Upper lobe of left lung (tissue), 6 donors: ENCODE measurements around the gene UBE2L5. TPM values are rescaled to one million over a fixed set of nuclear protein-coding genes. Genes with fewer than 3 reads are reported as not detected.

Source experiments
- ATAC-seq, 2 donors: fragments of 200-7000 bp; cut with Tn5 transposase; one replicate each; pipeline ENCODE4 v1.9.1; 2022; ENCODE audit warnings: mild to moderate bottlenecking in 2 of 2, moderate library complexity in 2 of 2; ENCODE audit not compliant: low FRiP score in 2 of 2
- DNase-seq, 2 donors: peaks; one replicate each; pipeline ENCODE4 v3.0.0-alpha.2; 2019 to 2020
- H3K27ac ChIP-seq, 4 donors: fragments of 200-600 bp; sonication (generic); one replicate each; pipeline ENCODE4 v1.5.1; 2016 to 2019
- H3K27me3 ChIP-seq, 4 donors: fragments of 200-600 bp; sonication (generic); one replicate each; pipeline ENCODE4 v1.5.1; 2017 to 2019
- H3K36me3 ChIP-seq, 4 donors: fragments of 200-600 bp; sonication (generic); one replicate each; pipeline ENCODE4 v1.5.1; 2016 to 2019
- H3K4me1 ChIP-seq, 4 donors: fragments of 200-600 bp; sonication (generic); one replicate each; pipeline ENCODE4 v1.5.1; 2018 to 2019
- H3K4me3 ChIP-seq, 4 donors: fragments of 200-600 bp; sonication (generic); one replicate each; pipeline ENCODE4 v1.5.1; 2017 to 2019; ENCODE audit warnings: mild to moderate bottlenecking in 2 of 4, moderate library complexity in 1 of 4
- H3K9me3 ChIP-seq, 4 donors: fragments of 200-600 bp; sonication (generic); one replicate each; pipeline ENCODE4 v1.5.1; 2018 to 2019
- EP300 ChIP-seq, 4 donors: sonication (generic); formaldehyde crosslinking; IDR thresholded peaks; one replicate each; pipeline ENCODE4 v1.5.1; 2017; ENCODE audit warnings: antibody characterized with exemption in 4 of 4, control low read depth in 2 of 4
- POLR2A ChIP-seq, 4 donors: fragments of 450-650 bp; IDR thresholded peaks; one replicate each; pipeline ENCODE4 v1.5.1; 2016 to 2017; ENCODE audit warnings: antibody characterized with exemption in 4 of 4, mild to moderate bottlenecking in 2 of 4
- POLR2AphosphoS5 ChIP-seq, 2 donors: sonication (generic); formaldehyde crosslinking; IDR thresholded peaks; one replicate each; pipeline ENCODE4 v1.5.1; 2017; ENCODE audit warnings: antibody characterized with exemption in 2 of 2
- WGBS, 2 donors: methylation state at CpG; one replicate each; pipeline ENCODE4 v1.1.5; 2017 to 2018; 5-methylcytosine and 5-hydroxymethylcytosine counted together
- total RNA-seq, 6 donors: library from RNA; depleted of rRNA in 4 of 6; stranded (reverse); fragments of >200 nt in 4 of 6; gene quantifications; one replicate each; pipeline versions ENCODE4 v1.1.0 to v1.2.1, GENCODE V29; 2016 to 2021
- TF ChIP-seq, protein P1 (sequence below), 6 experiments: fragments of 450-650 bp in 4 of 6; fragments of 200-600 bp in 2 of 6; sonication (generic) in 2 of 6; IDR thresholded peaks; one replicate each; pipeline ENCODE4 v1.5.1; 2016 to 2019; ENCODE audit warnings: antibody characterized with exemption in 6 of 6
- donor health status: DM: no; HTN: no; CAD: no; lungs with moderate emphysema.
- donor health status: DM: no; HTN: yes; CAD: no; lungs with severe emphysema.

The UBE2L5 gene
- not detected for total RNA-seq

DNA sequence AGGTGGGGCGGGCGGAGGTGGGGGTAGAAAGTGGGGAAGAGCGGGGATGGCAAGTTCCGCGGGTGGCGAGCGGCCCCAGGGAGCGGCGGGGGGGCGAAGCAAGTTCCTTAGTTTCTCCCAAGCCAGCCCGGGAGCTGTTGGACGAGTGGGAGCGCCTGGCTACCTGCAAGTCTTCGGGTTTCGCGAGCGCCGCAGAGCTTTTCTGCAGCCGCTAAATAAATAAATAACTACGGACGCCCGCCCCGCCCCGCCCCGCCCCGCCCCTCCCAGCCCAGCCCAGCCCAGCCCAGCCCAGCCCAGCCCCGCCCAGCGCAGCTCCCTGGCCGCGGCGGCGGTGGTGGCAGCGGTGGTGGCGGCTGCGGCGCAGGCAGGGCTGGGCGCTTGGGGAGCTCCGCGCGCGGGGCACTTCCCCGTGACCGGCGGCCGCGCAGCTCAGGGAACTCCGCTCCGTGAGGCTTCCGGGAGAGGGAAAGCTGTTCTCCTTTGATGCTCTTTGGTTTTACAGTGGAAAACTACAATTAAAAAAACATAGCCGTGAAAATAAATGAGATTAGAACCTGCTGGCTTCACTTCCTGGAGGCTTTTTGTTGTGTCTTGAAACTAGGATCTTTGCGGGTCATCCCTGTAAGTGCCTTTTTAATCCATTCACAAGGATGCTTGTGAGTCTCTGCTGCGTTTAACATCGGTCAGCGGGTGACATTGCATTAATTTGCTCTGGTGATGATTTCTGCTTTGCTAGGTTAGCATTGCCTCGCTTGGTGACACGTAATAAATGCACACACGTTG lies at the start of gene UBE2L5:
TSS of gene UBE2L5 (plus strand) at position 440 of the 786 bp plus-strand sequence. CDS start 5,498 bp downstream, outside the sequence.
- peak; percentile 79 to 96 for DNase-seq
- Histone ChIP-seq H3K4me3 (peak within 1 kb of the TSS; percentile 49 to 68 (median 60)), H3K27ac (peak within 1 kb of the TSS; percentile 92 to 98 (median 95)), H3K27me3 (no peaks in the 10 kb centered on the region), H3K36me3 (no peaks in the 10 kb centered on the region), H3K4me1 (peaks cover 5 to 13% (median 10%) of the 10 kb centered on the region in 4 donors), H3K9me3 (no peaks in the 10 kb centered on the region)
- TF ChIP-seq POLR2AphosphoS5 (IDR thresholded peaks at IDR 0.05) = peak; percentile 58 to 66
- peak in 3 of 4 donors; percentile 7 to 87 (median 46) for TF ChIP-seq POLR2A (IDR thresholded peaks at IDR 0.05)
- TF ChIP-seq, protein P1, sequence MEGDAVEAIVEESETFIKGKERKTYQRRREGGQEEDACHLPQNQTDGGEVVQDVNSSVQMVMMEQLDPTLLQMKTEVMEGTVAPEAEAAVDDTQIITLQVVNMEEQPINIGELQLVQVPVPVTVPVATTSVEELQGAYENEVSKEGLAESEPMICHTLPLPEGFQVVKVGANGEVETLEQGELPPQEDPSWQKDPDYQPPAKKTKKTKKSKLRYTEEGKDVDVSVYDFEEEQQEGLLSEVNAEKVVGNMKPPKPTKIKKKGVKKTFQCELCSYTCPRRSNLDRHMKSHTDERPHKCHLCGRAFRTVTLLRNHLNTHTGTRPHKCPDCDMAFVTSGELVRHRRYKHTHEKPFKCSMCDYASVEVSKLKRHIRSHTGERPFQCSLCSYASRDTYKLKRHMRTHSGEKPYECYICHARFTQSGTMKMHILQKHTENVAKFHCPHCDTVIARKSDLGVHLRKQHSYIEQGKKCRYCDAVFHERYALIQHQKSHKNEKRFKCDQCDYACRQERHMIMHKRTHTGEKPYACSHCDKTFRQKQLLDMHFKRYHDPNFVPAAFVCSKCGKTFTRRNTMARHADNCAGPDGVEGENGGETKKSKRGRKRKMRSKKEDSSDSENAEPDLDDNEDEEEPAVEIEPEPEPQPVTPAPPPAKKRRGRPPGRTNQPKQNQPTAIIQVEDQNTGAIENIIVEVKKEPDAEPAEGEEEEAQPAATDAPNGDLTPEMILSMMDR (IDR thresholded peaks at IDR 0.05) = no peak
- no peak for TF ChIP-seq EP300 (IDR thresholded peaks at IDR 0.05)
- ATAC-seq = peak; percentile 93 to 94
- WGBS, 2 donors = 1% methylated on average over 28 to 31 of the region's 57 CpGs

DNA sequence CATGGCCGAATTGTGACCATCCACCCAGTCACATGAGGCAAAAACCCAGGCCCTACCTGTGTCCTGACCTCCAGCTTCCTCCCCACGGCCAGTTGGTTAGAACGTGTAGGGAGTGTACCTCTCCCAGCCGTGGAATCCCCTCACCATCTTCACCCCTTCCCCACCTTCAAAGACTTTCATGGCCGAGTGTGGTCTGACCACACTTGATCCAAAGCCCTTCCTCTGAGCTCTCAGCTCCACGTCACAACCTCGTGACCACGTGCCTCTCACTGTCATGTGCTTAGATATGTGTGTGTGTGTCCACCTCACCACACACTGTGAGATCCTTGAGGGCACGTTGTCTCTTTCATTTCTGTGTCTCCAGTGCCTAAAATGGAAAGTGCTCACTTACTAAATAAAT lies 48.6 kb upstream of the UBE2L5 start:
- Histone ChIP-seq H3K4me1 (peaks cover 5 to 26% (median 14%) of the 10 kb centered on the region in 4 donors), H3K27ac (peak overlapping the region in 1 of 4 donors; percentile 61), H3K4me3 (no peak overlapping the region), H3K9me3 (no peaks in the 10 kb centered on the region), H3K36me3 (no peaks in the 10 kb centered on the region), H3K27me3 (no peaks in the 10 kb centered on the region)
- DNase-seq (peak in 1 of 2 donors; percentile 62), ATAC-seq (no peak)
- TF ChIP-seq POLR2A (IDR thresholded peaks at IDR 0.05) (peak in 1 of 4 donors; percentile 22), EP300 (IDR thresholded peaks at IDR 0.05) (no peak), POLR2AphosphoS5 (IDR thresholded peaks at IDR 0.05) (peak in 1 of 2 donors; percentile 38)
- WGBS, 2 donors = 63 to 75% methylated on average over 9 of the region's 9 CpGs

DNA sequence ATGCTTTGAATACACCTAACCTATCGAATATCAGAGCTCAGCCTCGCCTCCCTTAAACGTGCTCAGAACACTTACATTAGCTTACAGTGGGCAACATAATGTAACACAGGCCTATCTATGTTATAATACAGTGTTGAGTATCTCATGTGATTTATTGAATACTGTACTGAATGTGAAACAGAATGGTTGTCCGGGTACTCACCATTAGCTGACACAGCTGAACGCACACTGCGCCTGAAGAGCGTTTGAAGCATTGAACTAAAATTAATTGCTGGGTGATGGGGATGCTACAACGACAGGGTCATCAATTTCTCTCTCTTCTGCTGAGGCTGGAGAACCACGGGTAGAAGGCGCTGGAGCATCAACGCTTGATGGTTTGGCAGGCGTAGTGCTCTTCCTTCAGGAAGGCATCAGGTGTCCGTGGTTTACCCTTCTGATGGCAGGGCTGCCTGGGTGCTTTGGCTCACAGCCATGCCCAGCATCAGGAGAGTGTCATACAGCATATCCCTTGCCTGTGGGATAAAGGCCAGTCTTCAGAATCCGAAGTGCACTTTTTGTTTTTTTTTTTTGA lies 46.9 kb upstream of the UBE2L5 start:
- Histone ChIP-seq H3K27ac (no peak overlapping the region), H3K9me3 (no peaks in the 10 kb centered on the region), H3K4me3 (no peak overlapping the region), H3K4me1 (peaks cover 5 to 26% (median 14%) of the 10 kb centered on the region in 4 donors), H3K36me3 (no peaks in the 10 kb centered on the region), H3K27me3 (no peaks in the 10 kb centered on the region)
- TF ChIP-seq POLR2A (IDR thresholded peaks at IDR 0.05) = no peak
- TF ChIP-seq, protein P1 (IDR thresholded peaks at IDR 0.05) = no peak
- TF ChIP-seq EP300 (IDR thresholded peaks at IDR 0.05) = no peak
- TF ChIP-seq POLR2AphosphoS5 (IDR thresholded peaks at IDR 0.05) = no peak
- ATAC-seq (no peak), DNase-seq (no peak)
- 76 to 87% methylated on average over 13 to 14 of the region's 14 CpGs for WGBS, 2 donors

DNA sequence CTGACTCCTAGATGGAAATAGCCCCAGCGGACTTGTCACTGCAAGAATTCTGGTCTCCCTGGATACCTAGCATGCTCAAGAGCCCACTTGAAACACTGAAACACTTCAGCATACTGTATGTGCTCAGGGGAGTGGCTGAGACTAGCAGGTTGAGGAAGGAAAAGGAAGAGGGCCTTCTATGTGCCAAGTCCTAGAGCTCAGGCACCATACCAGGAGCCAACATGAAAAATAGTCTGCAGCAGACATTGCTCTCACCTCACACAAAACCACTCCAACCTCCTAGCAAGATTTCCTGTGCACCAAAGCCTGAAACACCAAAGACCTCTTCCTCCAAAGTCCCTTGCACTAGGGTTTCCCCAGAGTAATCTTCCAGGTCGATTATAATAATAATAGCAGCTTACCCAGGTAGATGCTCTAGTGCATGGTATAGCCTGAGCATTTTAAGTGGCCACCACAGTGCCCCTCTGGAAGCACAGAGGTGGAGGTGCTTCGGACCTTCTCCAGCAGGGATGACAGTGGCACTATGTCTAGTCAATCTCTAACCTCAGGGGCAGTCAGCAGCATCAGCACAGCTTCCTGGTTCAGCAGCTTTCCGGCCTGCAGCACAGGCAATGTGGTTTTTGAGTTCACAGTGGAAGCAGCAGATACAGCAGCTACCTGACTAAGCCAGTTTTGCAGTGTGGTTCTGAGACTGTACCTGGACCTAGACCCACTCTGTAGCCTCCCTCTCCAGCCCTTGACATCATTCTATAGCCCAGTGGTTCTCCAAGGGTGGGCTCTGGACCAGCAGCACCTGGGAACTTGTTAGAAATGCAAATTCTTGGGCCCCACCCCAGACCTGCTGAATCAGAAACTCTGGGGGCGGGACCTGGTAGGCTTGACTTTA lies 45.6 kb upstream of the UBE2L5 start:
- H3K4me1 ChIP-seq = peaks cover 5 to 20% (median 14%) of the 10 kb centered on the region in 4 donors
- 46 to 48% methylated on average over 4 to 5 of the region's 5 CpGs for WGBS, 2 donors
- peak overlapping the region in 1 of 4 donors; percentile 8 for H3K4me3 ChIP-seq
- peak in 1 of 2 donors; percentile 11 for TF ChIP-seq POLR2AphosphoS5 (IDR thresholded peaks at IDR 0.05)
- TF ChIP-seq, protein P1 (IDR thresholded peaks at IDR 0.05) = no peak
- ATAC-seq (peak; percentile 58 to 89), DNase-seq (peak in 1 of 2 donors; percentile 74)
- no peaks in the 10 kb centered on the region for H3K9me3 ChIP-seq
- H3K27ac ChIP-seq = peak overlapping the region in 3 of 4 donors; percentile 45 to 62 (median 49)
- H3K36me3 ChIP-seq = no peaks in the 10 kb centered on the region
- H3K27me3 ChIP-seq = no peaks in the 10 kb centered on the region
